ENCODE results near the gene RDH11.
"Not testable (repeated sequence)": the region's sequence is repeated elsewhere in the genome, so short reads cannot be mapped to it uniquely, and the experiment has no call there.

The RDH11 gene

DNA sequence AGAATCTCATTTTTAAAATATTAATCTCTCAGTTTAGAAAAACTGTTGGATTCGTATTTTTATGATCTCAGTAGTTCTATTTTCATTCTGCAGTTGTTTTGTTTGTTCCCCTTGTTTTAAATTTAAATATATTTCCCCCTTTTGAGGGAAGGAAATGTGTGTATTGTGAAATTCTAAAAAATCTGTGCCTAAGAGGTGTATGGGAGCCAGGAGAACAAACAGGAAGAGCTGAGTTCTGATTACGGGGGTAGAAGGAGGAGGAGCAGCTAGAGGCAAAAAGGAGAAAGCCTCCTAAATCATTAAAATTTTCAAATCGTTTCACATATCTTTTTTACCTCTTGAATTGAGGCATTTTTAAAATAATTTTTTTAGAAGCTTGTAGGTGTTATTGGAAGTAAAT lies 8.4 kb upstream of the RDH11 start:
- no peak for DNase-seq

GRCh38 chr14:67701492-67701891 lies 5.9 kb upstream of the RDH11 start, which contains the start of gene RDH12:
TSS of gene RDH12 (plus strand) at chr14:67701886. CDS start at chr14:67722643, 20,757 bp downstream.
- DNase-seq: not testable (repeated sequence)

- DNase-seq: no peak
Observed at GRCh38 chr14:67698179-67698578, 2.6 kb upstream of the RDH11 start.

- DNase-seq: no peak
Observed at GRCh38 chr14:67697006-67697405, 1.4 kb upstream of the RDH11 start.

GRCh38 chr14:67694791-67695393 lies 672 bp downstream of the RDH11 start:
- peak; percentile 65 to 67 for DNase-seq

DNA sequence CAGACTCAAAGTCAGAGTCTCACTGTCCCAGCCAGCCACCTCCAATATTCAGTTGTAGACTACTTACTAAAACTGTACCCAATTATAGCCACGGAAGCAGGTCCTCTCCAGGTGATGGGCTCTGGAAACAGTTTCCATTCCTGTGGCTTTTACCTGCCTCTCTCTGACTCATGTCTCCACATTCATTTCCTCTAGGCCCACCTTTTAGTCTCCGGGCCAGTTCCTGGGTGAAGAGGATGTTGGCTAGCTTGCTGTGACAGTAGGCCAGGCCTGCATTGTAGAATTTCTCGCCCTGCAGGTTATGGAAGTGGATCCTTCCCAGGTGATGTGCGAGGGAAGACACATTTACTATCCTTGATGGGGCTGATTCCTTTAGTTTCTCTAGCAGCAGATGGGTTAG lies 5.6 kb downstream of the RDH11 start:
- DNase-seq: no peak

GRCh38 chr14:67683842-67684241 lies 11.7 kb downstream of the RDH11 start:
- DNase-seq: no peak

DNA sequence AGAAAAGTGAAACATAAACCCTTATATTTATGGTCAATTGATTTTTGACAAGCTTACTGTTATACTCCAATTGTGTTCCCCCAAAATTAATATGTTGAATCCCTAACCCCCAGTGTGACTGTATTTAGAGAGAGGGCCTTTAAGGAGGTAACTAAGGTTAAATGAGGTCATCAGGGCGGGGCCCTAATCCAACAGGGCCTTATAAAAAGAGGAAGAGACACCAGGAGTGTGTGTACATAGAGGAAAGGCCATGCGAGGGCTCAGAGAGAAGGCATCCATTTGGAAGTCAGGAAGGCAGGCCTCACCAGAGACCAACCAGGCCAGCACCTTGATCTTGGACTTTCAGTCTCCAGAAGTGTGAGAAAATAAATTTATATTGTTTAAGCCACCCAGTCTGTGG lies 14.6 kb downstream of the RDH11 start:
- DNase-seq: no peak

- no peak for DNase-seq
Observed at GRCh38 chr14:67680121-67680602, 15.4 kb downstream of the RDH11 start.

DNA sequence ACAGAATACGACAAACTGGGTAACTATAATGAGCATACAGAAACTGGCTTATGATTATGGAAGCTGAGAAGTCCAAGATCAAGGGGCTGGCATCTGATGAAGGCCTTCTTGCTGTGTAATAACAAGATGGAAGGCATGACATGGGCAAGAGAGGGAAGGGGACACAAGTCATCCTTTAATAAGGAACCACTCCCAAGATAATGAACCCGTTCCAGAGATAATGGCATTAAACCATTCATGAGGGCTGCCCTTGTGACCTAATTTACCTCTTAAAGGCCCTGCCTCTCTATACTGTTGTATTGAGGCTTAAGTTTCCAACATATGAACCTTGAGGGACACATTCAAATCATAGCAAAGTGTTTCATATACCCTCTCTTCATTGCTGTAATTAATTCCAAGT lies 16.6 kb downstream of the RDH11 start:
- no peak for DNase-seq

- no peak for DNase-seq
Observed at GRCh38 chr14:67675219-67675582, 20.4 kb downstream of the RDH11 start.

DNA sequence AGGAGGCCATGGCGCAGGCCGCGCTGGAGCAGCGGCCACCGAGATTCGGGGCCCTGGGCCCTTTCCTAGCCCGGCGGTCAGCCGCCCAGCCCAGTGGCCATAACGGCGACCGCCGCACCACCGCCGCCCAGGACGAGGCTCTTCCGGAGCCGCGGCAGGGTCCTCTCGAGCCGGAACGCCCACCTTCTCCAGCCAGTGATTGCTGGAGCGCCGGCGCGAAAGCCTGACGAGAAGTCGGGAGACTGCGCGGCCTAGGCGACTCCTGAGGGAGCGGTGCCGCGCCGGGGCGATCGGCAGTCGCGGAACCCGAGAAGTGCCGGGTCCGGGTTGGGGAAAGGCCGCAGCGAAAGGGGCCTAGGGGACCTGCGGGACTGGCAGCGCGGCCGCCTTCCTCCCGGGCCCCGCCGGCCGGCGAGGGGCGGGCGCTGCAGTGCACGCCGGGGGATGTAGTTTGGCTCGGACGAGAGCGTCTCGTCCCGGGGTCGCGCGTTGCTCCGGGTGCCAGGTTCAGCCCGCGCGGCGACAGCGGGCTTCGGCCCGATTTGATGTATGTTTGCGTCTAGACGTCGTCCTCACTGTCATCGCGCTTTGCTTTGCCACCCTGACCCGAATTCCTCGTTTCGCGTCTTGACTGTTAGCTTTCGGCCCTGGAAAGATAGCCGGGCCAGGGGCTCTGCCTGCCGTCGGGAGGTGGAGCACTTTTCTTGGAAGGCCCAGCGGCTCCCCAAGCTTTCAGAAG lies 20.9 kb downstream of the RDH11 start, which contains the start of gene VTI1B:
Gene VTI1B (minus strand): TSS at position 153 of the 739 bp plus-strand sequence. CDS start 143 bp downstream, at position 10.
- peak; percentile 65 to 68 for DNase-seq

DNA sequence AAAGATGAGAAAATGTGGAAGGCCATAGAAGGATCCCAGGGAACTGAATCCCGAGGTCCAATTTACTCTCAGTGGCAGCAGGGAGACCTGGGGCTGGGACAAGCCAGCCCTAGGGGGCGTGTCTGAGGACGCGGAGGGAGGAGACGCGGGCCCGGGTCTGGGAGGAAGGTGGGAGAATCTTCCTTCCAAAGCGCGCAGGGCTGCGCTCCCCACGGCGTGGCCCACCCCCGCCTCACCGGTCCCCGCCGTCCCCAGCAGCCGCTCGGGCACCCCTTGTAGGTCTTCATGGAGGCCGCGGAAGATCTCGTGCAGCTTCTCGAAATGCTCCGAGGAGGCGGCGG lies 21.5 kb downstream of the RDH11 start:
- DNase-seq: peak; percentile 40 to 41

DNA sequence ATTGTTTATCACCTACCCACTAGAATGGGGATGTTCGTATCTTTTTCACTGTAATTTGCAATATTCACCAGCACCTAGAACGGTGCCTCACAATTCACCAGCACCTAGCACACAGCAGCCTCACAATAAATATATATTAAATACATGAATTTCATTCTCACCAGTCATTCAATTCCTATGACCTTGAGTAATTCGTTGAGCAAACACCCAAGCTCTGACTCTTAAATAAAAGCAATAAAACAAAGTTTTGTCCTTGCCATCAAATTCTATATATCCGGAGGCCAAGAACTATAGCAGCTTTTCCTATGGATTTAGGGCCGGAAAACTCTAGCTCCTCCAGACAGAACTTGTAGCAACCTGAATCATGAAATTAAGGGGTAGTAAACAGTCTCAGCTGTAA lies 22.1 kb downstream of the RDH11 start:
- DNase-seq: no peak

DNA sequence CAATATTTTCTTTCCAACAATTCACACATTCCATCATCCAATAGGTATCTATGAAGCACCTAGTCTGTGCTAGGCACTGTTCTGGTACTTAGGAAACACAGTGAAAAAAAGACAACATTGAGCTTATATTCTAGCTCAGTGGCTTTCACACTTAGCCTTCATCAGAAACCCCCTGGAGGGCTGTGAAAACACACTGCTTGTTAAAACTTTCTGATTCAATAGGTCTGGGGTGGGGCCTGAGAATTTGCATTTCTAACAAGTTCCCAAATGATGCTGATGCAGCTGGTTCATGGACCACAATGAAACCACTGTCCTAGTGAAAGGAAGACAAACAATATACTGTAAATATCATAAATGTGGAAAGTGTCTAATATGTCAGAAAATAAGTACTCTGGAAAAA lies 27.0 kb downstream of the RDH11 start:
- no peak for DNase-seq

- DNase-seq: no peak
Observed at GRCh38 chr14:67666750-67667449, 28.7 kb downstream of the RDH11 start.

- no peak for DNase-seq
Observed at GRCh38 chr14:67665868-67666267, 29.7 kb downstream of the RDH11 start.

- no peak for DNase-seq
Observed at GRCh38 chr14:67663633-67664032, 31.9 kb downstream of the RDH11 start.

GRCh38 chr14:67653651-67654280 lies 41.8 kb downstream of the RDH11 start:
- DNase-seq: no peak

DNA sequence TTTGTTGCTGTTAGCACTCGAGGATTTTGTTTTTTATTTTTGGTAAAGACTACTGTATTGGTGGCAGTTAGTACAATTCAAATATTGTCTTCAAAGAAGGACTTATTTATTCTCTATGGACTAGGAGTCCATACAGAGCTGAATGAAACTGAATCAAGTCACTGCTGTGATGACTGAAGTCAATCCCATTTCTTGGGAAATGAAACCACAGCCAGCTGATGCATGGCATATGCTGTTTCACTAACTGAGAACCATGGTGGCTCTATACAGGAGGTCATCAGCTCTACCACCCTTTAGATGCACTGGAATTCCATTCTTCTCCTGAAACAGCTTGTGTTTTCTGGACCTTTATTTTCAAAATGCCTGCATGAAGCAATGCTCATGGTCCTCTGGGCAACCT lies 43.4 kb downstream of the RDH11 start:
- DNase-seq: no peak

DNA sequence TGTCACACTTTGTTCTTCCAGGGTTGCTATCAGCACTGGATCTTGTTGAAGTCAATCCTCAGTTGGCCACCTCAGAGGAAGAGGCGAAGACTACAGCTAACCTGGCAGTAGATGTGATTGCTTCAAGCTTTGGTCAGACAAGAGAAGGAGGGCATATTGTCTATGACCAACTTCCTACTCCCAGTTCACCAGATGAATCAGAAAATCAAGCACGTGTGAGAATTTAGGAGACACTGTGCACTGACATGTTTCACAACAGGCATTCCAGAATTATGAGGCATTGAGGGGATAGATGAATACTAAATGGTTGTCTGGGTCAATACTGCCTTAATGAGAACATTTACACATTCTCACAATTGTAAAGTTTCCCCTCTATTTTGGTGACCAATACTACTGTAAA lies 44.9 kb downstream of the RDH11 start:
- DNase-seq: no peak

DNA sequence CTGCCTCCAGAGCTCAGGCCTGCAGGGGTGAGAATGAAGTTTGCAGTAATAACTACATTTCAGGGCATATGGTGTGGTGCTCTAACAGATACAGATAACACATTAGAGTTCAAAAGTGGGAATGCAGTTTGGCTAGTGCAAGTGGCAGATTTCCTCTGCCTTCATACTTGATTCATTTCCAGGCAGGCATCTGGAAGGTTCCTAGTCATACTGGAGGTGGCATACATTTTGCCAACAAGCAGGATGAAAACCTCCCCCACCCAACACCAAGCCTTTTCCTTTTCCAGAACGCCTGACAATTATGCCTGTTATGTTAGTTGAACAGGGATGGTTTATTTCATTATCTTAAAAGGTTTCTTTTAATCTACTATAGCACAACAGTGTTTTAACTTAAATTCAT lies 45.4 kb downstream of the RDH11 start:
- DNase-seq: no peak

DNA sequence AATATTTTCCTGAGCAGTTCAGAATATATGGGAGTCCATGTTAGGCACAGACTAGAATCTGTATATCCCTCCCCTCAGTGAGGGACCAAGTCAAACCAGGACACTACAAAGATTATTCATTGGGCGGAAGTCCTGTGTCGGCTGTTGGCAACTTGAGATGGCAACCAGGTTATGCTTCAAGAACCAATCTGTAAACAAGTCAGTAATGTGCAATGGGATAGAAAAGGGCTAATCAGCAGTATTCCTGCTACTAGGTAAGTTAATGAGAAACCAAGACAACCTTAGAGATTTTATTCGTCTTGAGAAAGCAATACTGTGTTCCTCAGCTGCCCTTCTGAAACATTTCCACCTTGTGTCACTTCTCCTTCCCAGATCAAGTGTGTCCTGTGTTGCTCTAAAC lies 49.4 kb downstream of the RDH11 start:
- no peak for DNase-seq

DNA sequence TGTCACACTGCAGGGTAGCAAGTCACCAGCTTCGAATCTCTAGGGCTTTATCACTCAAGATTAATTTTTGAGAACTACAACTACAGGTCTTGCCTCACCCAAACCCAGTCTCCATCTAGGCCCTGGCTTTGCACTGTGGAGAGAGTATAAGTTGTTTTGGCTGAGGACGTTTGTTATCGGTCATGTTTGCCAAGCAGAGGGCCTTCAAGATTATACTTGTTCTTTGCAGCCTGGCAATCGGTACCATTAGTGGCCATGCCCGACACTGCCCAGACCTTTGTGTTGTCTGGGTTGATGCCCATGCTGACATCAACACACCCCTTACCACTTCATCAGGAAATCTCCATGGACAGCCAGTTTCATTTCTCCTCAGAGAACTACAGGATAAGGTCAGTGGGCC lies 50.1 kb downstream of the RDH11 start:
- DNase-seq: no peak

Measured in stimulated activated CD4-positive, alpha-beta T cell treated with anti-CD3 and anti-CD28 coated beads, Interleukin-2, amount 100 ng/mL, for 48 hours (primary cell).